ENCODE data around the gene LYRM7.
"Not testable (repeated sequence)": the region's sequence is repeated elsewhere in the genome, so short reads cannot be mapped to it uniquely, and the experiment has no call there.

The LYRM7 gene

DNA sequence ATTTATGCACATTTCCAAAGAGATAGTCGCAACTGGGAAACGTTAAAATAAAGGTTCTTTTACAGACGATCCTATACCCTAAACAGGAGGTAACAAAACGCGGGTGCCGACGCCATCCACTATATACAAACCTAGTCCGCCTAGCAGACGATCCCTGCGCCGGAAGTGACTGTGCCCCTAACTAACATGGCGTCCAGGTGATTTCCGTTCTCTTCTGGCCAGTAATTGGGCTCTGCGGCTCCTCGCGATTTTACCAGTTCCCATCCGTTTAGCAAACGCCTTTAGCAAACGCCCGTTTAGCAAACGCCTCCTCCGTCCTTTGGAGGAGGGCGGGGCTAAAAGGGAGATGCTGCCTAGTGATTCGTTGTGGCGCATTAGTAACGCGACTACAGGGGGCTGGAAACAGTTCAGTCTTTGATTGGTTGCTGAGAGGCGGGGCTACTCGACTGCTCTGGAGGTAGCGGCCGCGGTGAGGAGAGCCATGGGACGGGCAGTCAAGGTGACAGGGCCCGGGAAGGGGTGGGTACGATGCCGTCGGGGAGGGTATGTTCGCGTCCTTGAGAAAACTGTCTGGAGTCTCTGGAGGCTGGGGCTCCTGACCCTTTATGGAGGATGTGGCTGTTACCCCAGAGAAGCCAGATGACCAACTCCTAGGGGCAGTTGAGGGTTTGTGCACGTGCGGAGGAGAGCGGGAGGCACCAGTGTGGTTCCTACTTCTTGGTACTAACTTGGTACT, at the start of gene LYRM7:
LYRM7 (plus strand) TSS at position 405 of the 736 bp plus-strand sequence; CDS start at position 482, 77 bp downstream.
- DNase-seq = peak; percentile 81 to 90 (median 86)

DNA sequence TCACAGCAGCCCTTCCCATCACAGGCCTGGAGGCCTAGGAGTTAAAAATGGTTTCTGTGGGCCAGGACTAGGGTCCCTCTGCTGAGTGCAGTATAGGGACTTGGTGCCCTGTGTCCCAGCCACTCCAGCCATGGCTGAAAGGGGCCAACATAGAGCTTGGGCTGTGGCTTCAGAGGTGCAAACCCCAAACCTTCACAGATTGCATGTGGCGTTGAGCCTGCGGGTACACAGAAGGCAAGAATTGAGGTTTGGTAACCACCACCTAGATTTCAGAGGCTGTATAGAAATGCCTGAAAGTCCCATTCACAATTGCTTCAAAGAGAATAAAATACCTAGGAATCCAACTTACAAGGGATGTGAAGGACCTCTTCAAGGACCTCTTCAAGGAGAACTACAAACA, 43.5 kb upstream of the LYRM7 start:
- not testable (repeated sequence) for DNase-seq

DNA sequence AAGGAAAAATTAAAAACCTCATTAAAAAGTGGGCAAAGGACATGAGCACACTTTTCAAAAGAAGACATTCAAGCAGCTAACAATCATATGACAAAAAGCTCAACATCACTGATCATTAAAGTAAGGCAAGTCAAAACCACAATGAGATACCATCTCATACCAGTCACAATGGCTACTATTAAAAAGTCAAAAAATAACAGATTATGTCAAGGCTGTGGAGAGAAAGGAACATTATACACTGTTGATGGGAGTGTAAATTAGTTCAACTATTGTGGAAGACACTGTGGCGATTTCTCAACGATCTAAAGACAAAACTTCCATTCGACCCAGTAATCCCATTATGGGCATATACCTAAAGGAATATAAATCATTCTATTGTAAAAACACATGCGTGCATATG, 41.4 kb upstream of the LYRM7 start:
- DNase-seq = no peak

DNA sequence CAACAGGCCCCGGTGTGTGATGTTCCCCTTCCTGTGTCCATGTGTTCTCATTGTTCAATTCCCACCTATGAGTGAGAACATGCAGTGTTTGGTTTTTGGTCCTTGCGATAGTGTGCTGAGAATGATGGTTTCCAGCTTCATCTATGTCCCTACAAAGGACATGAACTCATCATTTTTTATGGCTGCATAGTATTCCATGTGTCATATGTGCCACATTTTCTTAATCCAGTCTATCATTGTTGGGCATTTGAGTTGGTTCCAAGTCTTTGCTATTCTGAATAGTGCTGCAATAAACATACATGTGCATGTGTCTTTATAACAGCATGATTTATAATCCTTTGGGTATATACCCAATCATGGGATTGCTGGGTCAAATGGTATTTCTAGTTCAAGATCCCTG, 37.7 kb upstream of the LYRM7 start:
- not testable (repeated sequence) for DNase-seq

DNA sequence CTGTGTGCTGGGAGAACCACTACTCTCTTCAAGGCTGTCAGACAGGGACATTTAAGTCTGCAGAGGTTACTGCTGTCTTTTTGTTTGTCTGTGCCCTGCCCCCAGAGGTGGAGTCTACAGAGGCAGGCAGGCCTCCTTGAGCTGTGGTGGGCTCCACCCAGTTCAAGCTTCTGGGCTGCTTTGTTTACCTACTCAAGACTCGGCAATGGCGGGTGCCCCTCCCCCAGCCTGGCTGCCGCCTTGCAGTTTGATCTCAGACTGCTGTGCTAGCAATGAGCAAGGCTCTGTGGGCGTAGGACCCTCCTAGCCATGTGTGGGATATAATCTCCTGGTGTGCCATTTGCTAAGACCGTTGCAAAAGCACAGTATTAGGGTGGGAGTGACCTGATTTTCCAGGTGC, 32.3 kb upstream of the LYRM7 start:
- DNase-seq = not testable (repeated sequence)

- no peak for DNase-seq
These were observed 31.4 kb upstream of the LYRM7 start for GRCh38 chr5:131139321-131139720.

DNA sequence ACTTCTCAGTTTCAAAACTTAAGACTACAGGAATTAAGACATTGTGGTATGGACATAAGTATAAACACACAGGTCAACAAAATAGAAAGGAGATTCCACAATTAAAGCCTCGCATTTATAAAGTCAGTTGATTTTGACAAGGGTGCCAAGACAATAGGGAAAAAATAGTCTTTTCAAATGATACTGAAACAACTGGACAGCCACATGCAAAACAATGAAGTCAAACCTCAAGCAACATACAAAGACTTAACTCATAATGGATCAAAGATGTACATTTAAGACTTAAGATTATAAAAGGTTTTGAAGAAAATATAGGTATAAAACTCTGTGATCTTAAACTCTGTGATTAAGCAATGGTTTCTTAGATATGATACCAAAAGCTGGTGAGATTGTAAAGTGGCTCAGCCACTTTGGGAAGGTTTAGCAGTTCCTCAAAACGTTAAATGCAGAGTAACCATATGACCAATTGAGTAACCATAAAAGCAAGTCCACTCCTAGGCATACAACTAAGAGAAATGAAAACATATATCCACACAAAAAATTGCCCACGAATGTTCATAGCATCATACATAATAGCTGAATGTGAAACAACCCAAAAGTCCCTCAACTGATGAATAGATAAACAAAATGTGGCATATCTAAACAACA, 27.6 kb upstream of the LYRM7 start:
- DNase-seq = no peak

GRCh38 chr5:131147258-131147657, 23.5 kb upstream of the LYRM7 start:
- DNase-seq = no peak

- no peak for DNase-seq
These were observed 21.9 kb upstream of the LYRM7 start for GRCh38 chr5:131148835-131149234.

- no peak for DNase-seq
These were observed 20.3 kb upstream of the LYRM7 start for GRCh38 chr5:131150408-131150807.

GRCh38 chr5:131151216-131151615, 19.5 kb upstream of the LYRM7 start:
- no peak for DNase-seq

GRCh38 chr5:131156385-131156784, 14.4 kb upstream of the LYRM7 start:
- no peak for DNase-seq

- no peak for DNase-seq
These were observed 13.8 kb upstream of the LYRM7 start for GRCh38 chr5:131156957-131157356.

DNA sequence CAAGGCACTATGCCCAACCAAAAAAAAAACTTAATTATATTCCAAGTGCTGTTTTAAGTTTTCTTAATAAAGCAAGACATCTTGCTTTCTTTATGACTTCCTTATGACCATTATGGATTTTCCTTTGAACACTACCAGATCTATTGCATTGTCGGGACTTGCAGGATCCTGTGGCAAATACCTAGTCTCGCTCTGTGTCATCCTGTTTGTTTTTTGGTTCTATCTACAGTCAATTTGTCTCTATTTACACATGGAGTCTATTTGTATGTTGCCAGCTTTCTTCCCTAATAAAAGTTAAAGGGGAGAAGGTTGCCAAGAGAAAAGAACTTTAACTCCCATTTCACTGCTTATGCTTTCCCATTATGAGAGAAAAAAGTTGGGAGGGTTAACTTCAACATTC, 10.6 kb upstream of the LYRM7 start:
- no peak for DNase-seq

DNA sequence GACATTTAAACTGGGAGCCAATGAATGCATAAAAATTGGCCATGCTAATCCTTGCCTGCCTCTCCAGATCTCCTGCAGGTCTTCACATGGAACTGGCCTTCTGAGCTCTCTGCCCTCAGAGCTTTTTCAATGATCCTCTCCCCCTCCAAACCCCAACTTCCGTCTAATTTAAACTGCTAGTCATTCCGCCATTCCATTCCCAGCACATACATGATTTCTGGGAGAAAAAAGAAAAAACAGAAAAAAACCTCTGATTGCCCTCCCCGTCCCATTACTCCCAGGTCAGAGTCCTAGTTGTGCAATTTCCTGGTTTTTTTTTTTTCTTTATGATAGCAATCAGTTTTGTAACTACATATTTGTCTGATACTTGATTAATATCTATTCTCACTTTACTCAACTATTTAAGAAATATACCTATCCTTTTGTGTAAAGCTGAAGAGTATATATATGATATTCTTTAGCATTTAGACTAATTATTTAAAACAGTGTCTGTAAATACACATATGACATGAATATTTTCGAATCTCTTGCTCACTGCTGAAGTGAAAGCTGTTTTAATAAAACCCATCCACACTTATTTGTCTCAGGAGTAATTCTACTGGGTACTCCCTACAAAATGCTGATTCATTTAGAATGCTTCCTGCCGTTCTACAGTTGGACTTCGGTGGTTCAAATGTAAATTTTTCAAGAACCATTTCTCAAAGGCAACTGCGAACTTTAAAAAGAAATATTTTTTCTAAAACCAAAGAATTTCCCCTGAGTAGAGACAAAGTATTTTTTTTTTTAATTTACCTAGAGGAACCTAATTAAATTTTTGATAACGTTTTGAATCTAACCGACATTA, 7.2 kb upstream of the LYRM7 start:
- DNase-seq = no peak

DNA sequence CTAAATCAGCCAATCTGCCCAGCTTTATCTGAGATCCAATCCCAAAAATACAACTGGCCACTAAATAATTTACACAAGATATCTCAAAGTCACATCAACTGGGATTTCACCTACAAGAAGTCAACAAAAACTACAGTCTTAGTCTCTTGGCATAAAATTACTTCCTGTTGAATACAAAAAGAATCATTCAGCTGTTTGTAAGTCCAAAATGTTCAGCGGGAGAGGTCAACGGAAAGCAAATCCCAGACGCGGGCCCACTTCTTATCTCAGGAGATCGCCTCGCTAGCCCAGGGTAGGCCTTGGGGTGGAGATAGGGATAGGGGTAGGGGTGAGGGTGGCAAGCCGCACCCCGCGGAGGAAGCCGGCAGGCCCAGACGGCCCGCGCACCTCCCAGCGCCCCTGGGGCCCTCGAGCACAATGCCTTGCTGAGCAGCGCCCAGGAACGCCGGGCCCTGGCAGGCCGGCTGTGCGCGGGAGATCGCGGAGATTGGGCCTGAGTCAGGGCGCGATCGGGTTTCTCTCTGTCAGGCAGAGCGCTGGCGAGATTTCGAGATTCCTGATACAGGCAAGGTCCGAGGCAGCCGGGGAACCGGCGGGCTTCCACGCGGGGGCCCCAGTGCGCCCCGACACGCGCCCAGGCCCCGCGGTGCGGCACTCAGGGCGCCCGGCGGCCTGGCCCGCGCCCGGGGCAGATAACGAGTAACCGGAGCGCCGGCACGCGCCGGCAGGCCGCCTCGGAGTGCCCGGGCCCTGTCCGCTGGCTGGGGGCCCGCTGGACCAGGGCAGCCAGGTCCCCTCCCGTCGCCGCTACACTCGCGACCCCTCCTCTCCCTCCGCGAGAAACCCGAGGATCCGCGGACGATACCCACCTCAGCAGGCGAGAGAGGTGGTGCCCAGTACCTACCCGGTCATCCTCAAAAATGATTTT, 6.3 kb upstream of the LYRM7 start:
- peak; percentile 41 to 61 (median 50) for DNase-seq

- peak; percentile 79 to 88 (median 86) for DNase-seq
These were observed 5.5 kb upstream of the LYRM7 start, which contains the start of gene HINT1 for GRCh38 chr5:131165119-131165727. TSS of gene HINT1 (minus strand) at chr5:131165256. CDS start at chr5:131165205, 51 bp downstream.

- no peak for DNase-seq
These were observed 3.1 kb upstream of the LYRM7 start for GRCh38 chr5:131167615-131168014.

- no peak for DNase-seq
These were observed 769 bp upstream of the LYRM7 start for GRCh38 chr5:131169810-131170539.

- no peak for DNase-seq
These were observed 599 bp downstream of the LYRM7 start for GRCh38 chr5:131171276-131171810.

DNA sequence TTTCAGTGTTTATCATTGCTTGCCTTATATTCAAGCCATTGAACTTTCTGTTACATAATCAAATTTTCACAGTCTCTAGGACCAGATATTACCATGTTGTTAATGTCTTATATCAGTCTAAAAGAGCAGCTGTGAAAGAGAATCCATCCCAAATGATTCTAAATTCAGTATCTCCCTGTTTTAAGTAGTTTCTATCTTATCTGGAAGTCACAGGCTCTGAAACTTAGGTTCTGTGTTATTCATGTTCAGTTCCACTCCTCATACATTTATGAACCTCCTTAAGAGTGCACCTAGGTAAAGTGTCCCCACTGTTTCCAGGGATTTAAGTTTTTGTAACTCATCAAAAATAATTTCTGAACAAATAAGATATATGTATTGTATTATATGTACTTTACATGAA, 9.7 kb downstream of the LYRM7 start:
- DNase-seq = no peak

Measured in activated CD4-positive, CD25-positive, alpha-beta regulatory T cell (primary cell).